H1 (cell line): ENCODE measurements around the gene VSX2. TPM values are rescaled to one million over a fixed set of nuclear protein-coding genes. Genes with fewer than 3 reads are reported as not detected.

ENCODE experiments used
- CTCF ChIA-PET: fragments of 300-600 bp; sonication (Branson Sonifier 250); formaldehyde crosslinking; loops from one replicate; lab custom pipeline; 2021; ENCODE audit not compliant: partially characterized antibody; lab: Charles Lee
- POLR2A ChIA-PET: fragments of 300-600 bp; sonication (Branson Sonifier 250); formaldehyde crosslinking; loops from one replicate; lab custom pipeline; 2021; ENCODE audit warnings: inconsistent platforms; ENCODE audit not compliant: partially characterized antibody; lab: Charles Lee
- DNase-seq, 2 experiments: peaks; one replicate each; pipeline versions ENCODE4 v3.0.0 to v3.0.0-alpha.2; 2010 to 2022; ENCODE audit warnings: low spot score in 2 of 2, low read depth in 1 of 2, mixed read lengths in 1 of 2
- FAIRE-seq: peaks from 2 replicates; lab custom pipeline; 2011; peaks lifted over from hg19 to GRCh38; lab: Jason Lieb, UNC
- H2AFZ ChIP-seq: 2 replicates; pipeline ENCODE4 v1.8.1; 2012; ENCODE audit warnings: low read length, inconsistent platforms
- H2AK5ac ChIP-seq: 2 replicates; pipeline ENCODE4 v1.6.1; 2013; ENCODE audit warnings: low read depth, low read length
- H2BK120ac ChIP-seq: replicated peaks from 2 replicates; pipeline ENCODE3; 2013; ENCODE audit warnings: low read depth, low read length, inconsistent platforms
- H2BK12ac ChIP-seq: 2 replicates; pipeline ENCODE4 v1.6.1; 2013; ENCODE audit warnings: low read depth, low read length
- H2BK15ac ChIP-seq: 2 replicates; pipeline ENCODE4 v1.6.1; 2013; ENCODE audit warnings: low read length
- H2BK20ac ChIP-seq: 2 replicates; pipeline ENCODE4 v1.6.1; 2013; ENCODE audit warnings: low read length
- H2BK5ac ChIP-seq: 2 replicates; pipeline ENCODE4 v1.6.1; 2013; ENCODE audit warnings: low read depth, low read length
- H3K14ac ChIP-seq: 2 replicates; pipeline ENCODE4 v1.6.1; 2013; ENCODE audit warnings: inconsistent platforms; ENCODE audit not compliant: insufficient read length
- H3K18ac ChIP-seq: 2 replicates; pipeline ENCODE4 v1.6.1; 2013; ENCODE audit warnings: low read length; ENCODE audit errors: extremely low read depth
- H3K23ac ChIP-seq: 2 replicates; pipeline ENCODE4 v1.6.1; 2013; ENCODE audit warnings: inconsistent platforms; ENCODE audit not compliant: insufficient read length
- H3K23me2 ChIP-seq: 2 replicates; pipeline ENCODE4 v1.6.1; 2013; ENCODE audit warnings: low read depth, low read length
- H3K27ac ChIP-seq: 2 replicates; pipeline ENCODE4 v1.6.1; 2011; ENCODE audit warnings: low read depth, low read length, inconsistent platforms
- H3K27me3 ChIP-seq, 4 experiments: replicated peaks in 1 of 4; 1 replicate in 1 of 4; 2 replicates in 3 of 4; pipeline versions ENCODE4 v1.6.1 to v1.8.1; 2011 to 2013; ENCODE audit warnings: low read length in 3 of 4, mild to moderate bottlenecking in 3 of 4, inconsistent platforms in 2 of 4, mixed read lengths in 2 of 4, moderate library complexity in 1 of 4; ENCODE audit not compliant: control insufficient read depth in 3 of 4, insufficient read depth in 3 of 4; ENCODE audit errors: extremely low read depth in 1 of 4
- H3K36me3 ChIP-seq, 4 experiments: 2 replicates each; pipeline versions ENCODE4 v1.6.1 to v1.8.1; 2011 to 2013; ENCODE audit warnings: mild to moderate bottlenecking in 4 of 4, low read length in 3 of 4, moderate library complexity in 2 of 4, control low read depth in 1 of 4, inconsistent platforms in 1 of 4; ENCODE audit not compliant: insufficient read depth in 4 of 4, control insufficient read depth in 2 of 4
- H3K4ac ChIP-seq: replicated peaks from 2 replicates; pipeline ENCODE3; 2013; ENCODE audit warnings: low read length, low read depth, mixed read lengths, inconsistent platforms; ENCODE audit not compliant: insufficient read length
- H3K4me1 ChIP-seq, 4 experiments: replicated peaks in 1 of 4; 1 replicate in 1 of 4; 2 replicates in 3 of 4; pipeline versions ENCODE4 v1.6.1 to v1.8.1; 2011 to 2013; ENCODE audit warnings: low read length in 3 of 4, inconsistent platforms in 2 of 4, mixed read lengths in 1 of 4; ENCODE audit not compliant: insufficient read depth in 4 of 4, control insufficient read depth in 3 of 4
- H3K4me2 ChIP-seq, 2 experiments: 2 replicates each; pipeline versions ENCODE4 v1.6.1 to v1.8.1; 2011 to 2013; ENCODE audit warnings: low read depth in 2 of 2, low read length in 2 of 2, control low read depth in 1 of 2, inconsistent platforms in 1 of 2, mild to moderate bottlenecking in 1 of 2; ENCODE audit not compliant: insufficient read depth in 1 of 2
- H3K4me3 ChIP-seq, 4 experiments: fragments of 200-600, 300-600 bp in 1 of 4; sonication (generic), shearing (Covaris generic), sonication (Bioruptor Twin) in 1 of 4; 2 replicates each; pipeline versions ENCODE4 v1.5.1 to v1.8.1; 2011 to 2016; ENCODE audit warnings: low read length in 4 of 4, low read depth in 3 of 4, control low read depth in 2 of 4, inconsistent platforms in 2 of 4, mild to moderate bottlenecking in 2 of 4, mixed read lengths in 1 of 4, moderate library complexity in 1 of 4; ENCODE audit not compliant: insufficient read depth in 2 of 4; ENCODE audit errors: extremely low read depth in 1 of 4
- H3K56ac ChIP-seq: replicated peaks from 2 replicates; pipeline ENCODE3; 2013; ENCODE audit warnings: low read depth, mild to moderate bottlenecking, mixed read lengths, low read length, inconsistent platforms; ENCODE audit not compliant: insufficient read length
- H3K79me1 ChIP-seq: 2 replicates; pipeline ENCODE4 v1.6.1; 2013; ENCODE audit warnings: low read depth, low read length, control low read depth
- H3K79me2 ChIP-seq, 2 experiments: 2 replicates each; pipeline versions ENCODE4 v1.6.1 to v1.8.1; 2012 to 2013; ENCODE audit warnings: low read length in 2 of 2, mild to moderate bottlenecking in 2 of 2, inconsistent platforms in 1 of 2; ENCODE audit not compliant: insufficient read depth in 2 of 2, control insufficient read depth in 1 of 2
- H3K9ac ChIP-seq, 4 experiments: replicated peaks in 1 of 4; 1 replicate in 1 of 4; 2 replicates in 3 of 4; pipeline versions ENCODE4 v1.6.1 to v1.8.1; 2011 to 2013; ENCODE audit warnings: low read depth in 3 of 4, low read length in 3 of 4, control low read depth in 2 of 4, mild to moderate bottlenecking in 2 of 4, moderate library complexity in 2 of 4, inconsistent platforms in 1 of 4; ENCODE audit errors: extremely low read depth in 1 of 4
- H3K9me3 ChIP-seq, 2 experiments: 2 replicates each; pipeline versions ENCODE4 v1.6.1 to v1.8.1; 2012 to 2013; ENCODE audit warnings: mild to moderate bottlenecking in 2 of 2, moderate library complexity in 2 of 2, control low read depth in 1 of 2, inconsistent platforms in 1 of 2, low read depth in 1 of 2, low read length in 1 of 2, mixed read lengths in 1 of 2; ENCODE audit not compliant: insufficient read depth in 2 of 2
- H4K20me1 ChIP-seq, 2 experiments: replicated peaks in 1 of 2; 2 replicates each; pipeline versions ENCODE3 to v1.8.1; 2011 to 2013; ENCODE audit warnings: inconsistent platforms in 2 of 2, low read length in 2 of 2, mild to moderate bottlenecking in 1 of 2; ENCODE audit not compliant: insufficient read depth in 2 of 2, control insufficient read depth in 1 of 2
- H4K5ac ChIP-seq: 2 replicates; pipeline ENCODE4 v1.6.1; 2013; ENCODE audit warnings: low read length, low read depth, mixed read lengths, inconsistent platforms; ENCODE audit not compliant: insufficient read length
- H4K8ac ChIP-seq: 2 replicates; pipeline ENCODE4 v1.8.0; 2013; ENCODE audit warnings: mild to moderate bottlenecking, moderate library complexity, low read length, inconsistent platforms; ENCODE audit not compliant: insufficient read depth; ENCODE audit errors: extremely low read depth
- H4K91ac ChIP-seq: replicated peaks from 2 replicates; pipeline ENCODE3; 2013; ENCODE audit warnings: low read length, mixed read lengths, inconsistent platforms; ENCODE audit not compliant: insufficient read length
- ASH2L ChIP-seq: fragments of 200-600, 300-600 bp; sonication (generic); IDR thresholded peaks from one replicate; pipeline ENCODE4 v1.7.1; 2017; ENCODE audit warnings: low read length
- JUN ChIP-seq: IDR thresholded peaks from 2 replicates; pipeline ENCODE4 v1.6.1; 2011; ENCODE audit warnings: low read depth, mild to moderate bottlenecking, improper control_type of control experiment, low read length
- NRF1 ChIP-seq: IDR thresholded peaks from 2 replicates; pipeline ENCODE4 v1.6.1; 2011; ENCODE audit warnings: mild to moderate bottlenecking, low read depth, low read length, improper control_type of control experiment
- POU5F1 ChIP-seq: IDR thresholded peaks from 2 replicates; pipeline ENCODE4 v1.6.1; 2011; ENCODE audit warnings: low read depth, mild to moderate bottlenecking, low read length, moderate library complexity
- SIX5 ChIP-seq: IDR thresholded peaks from 2 replicates; pipeline ENCODE4 v1.6.1; 2011; ENCODE audit warnings: mild to moderate bottlenecking, low read depth, low read length
- SP2 ChIP-seq: IDR thresholded peaks from 2 replicates; pipeline ENCODE4 v1.6.1; 2012; ENCODE audit warnings: mild to moderate bottlenecking, low read length, inconsistent platforms
- SP4 ChIP-seq: IDR thresholded peaks from 2 replicates; pipeline ENCODE4 v1.6.1; 2012; ENCODE audit warnings: low read length, inconsistent platforms
- SUZ12 ChIP-seq: fragments of 200-600 bp; sonication (generic); IDR thresholded peaks from 2 replicates; pipeline ENCODE4 v1.6.1; 2012; ENCODE audit warnings: mild to moderate bottlenecking, inconsistent platforms, low read length, moderate library complexity, mixed read lengths
- WGBS, 2 experiments: shearing (Covaris generic) in 1 of 2; methylation state at CpG; one replicate each; pipeline versions ENCODE4 v1.1.6 to v1.1.7; 2013 to 2015; ENCODE audit warnings: low lambda C conversion rate in 2 of 2, mixed read lengths in 2 of 2, inconsistent platforms in 1 of 2, low coverage in 1 of 2, missing lambda C conversion rate in 1 of 2; ENCODE audit not compliant: insufficient replicate concordance in 2 of 2, insufficient coverage in 1 of 2, insufficient read length in 1 of 2; ENCODE audit errors: extremely low coverage in 1 of 2, missing lambda C conversion rate in 1 of 2; 5-methylcytosine and 5-hydroxymethylcytosine counted together
- polyA plus RNA-seq, 7 experiments: library from polyadenylated mRNA; depleted of rRNA in 3 of 7; stranded (reverse) in 5 of 7; unstranded in 2 of 7; fragments of >200 nt in 5 of 7; fragments of 200-250 nt in 2 of 7; gene quantifications; 1 replicate in 5 of 7; 2 replicates in 1 of 7; 4 replicates in 1 of 7; pipeline versions ENCODE4 v1.2.1 to v1.2.3, GENCODE V29; 2011 to 2013; ENCODE audit warnings: missing spikeins in 2 of 7, mixed read lengths in 2 of 7
- total RNA-seq: library from RNA; stranded (reverse); fragmentation: NEBNext Ultra II Directional; extraction: Animal tissue kit (Norgen Biotek cat#: 25700); gene quantifications from 2 replicates; pipeline ENCODE4 v1.2.1, GENCODE V29; 2021
- TF ChIP-seq, protein P1 (sequence below): IDR thresholded peaks from 2 replicates; pipeline ENCODE4 v1.6.1; 2012; ENCODE audit warnings: inconsistent platforms
- TF ChIP-seq, protein P2 (sequence below): IDR thresholded peaks from 2 replicates; pipeline ENCODE4 v1.6.1; 2012; ENCODE audit warnings: inconsistent platforms

The VSX2 gene
- total and polyA plus RNA-seq, 2 of the 8 experiments (the other 6 are each of a cell fraction or from before 2014, with no cell fraction given): 0.08 to 0.22 TPM

DNA sequence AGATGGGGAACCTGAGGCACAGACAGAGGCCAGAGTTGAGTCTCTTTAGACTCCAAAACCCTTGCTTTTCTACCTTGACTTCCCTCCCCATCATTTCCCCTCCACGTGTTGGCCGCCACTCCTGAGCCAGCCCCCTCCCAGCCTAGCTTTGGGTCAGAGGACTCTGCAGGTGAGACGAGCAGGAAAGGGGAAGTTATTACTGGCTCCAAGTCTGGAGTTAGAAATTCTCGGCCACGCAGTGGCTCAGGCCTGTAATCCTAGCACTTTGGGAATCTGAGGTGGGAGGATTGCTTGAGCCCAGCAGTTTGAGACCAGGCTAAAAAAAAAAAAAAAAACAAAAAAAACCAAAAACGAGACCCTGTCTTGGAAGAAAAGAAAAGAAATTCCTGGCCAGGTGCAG lies 8.8 kb downstream of the VSX2 start:
- H3K79me2 ChIP-seq: no peaks in the 10 kb centered on the region
- H3K23ac ChIP-seq: no peak overlapping the region
- H3K4ac ChIP-seq: no peak overlapping the region
- no peak overlapping the region for H3K9ac ChIP-seq
- no peaks in the 10 kb centered on the region for H3K9me3 ChIP-seq
- H3K4me2 ChIP-seq: no peak overlapping the region
- peaks cover 8 to 25% (median 19%) of the 10 kb centered on the region in 4 experiments for H3K27me3 ChIP-seq
- H2AK5ac ChIP-seq: no peak overlapping the region
- no peak overlapping the region for H4K8ac ChIP-seq
- H3K27ac ChIP-seq: no peak overlapping the region
- peaks cover 3% of the 10 kb centered on the region; the same call in 1 of the 2 replicates for H3K23me2 ChIP-seq
- FAIRE-seq: no peak
- no peak overlapping the region for H4K5ac ChIP-seq
- TF ChIP-seq SIX5 (no peak), SP4 (no peak), ASH2L (no peak), JUN (no peak), SP2 (no peak), SUZ12 (no peak), POU5F1 (no peak), NRF1 (no peak)
- TF ChIP-seq, protein P1, sequence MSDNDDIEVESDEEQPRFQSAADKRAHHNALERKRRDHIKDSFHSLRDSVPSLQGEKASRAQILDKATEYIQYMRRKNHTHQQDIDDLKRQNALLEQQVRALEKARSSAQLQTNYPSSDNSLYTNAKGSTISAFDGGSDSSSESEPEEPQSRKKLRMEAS: no peak
- TF ChIP-seq, protein P2, sequence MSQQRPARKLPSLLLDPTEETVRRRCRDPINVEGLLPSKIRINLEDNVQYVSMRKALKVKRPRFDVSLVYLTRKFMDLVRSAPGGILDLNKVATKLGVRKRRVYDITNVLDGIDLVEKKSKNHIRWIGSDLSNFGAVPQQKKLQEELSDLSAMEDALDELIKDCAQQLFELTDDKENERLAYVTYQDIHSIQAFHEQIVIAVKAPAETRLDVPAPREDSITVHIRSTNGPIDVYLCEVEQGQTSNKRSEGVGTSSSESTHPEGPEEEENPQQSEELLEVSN: no peak
- no peaks in the 10 kb centered on the region; the same call in 1 of the 2 replicates for H3K79me1 ChIP-seq
- no peaks in the 10 kb centered on the region for H3K36me3 ChIP-seq
- no peak overlapping the region for H3K14ac ChIP-seq
- DNase-seq: no peak
- no peaks in the 10 kb centered on the region for H4K20me1 ChIP-seq
- no peak overlapping the region for H3K56ac ChIP-seq
- CTCF ChIA-PET: interaction anchor here (1.3 to 12.4 kb wide), 11 partner anchors 9 to 231 kb away, joined by 3 to 139 read pairs (median 17); partner anchors contain the start of gene VSX2
- H2BK120ac ChIP-seq: no peak overlapping the region
- no peak overlapping the region for H2BK15ac ChIP-seq
- no peak overlapping the region for H4K91ac ChIP-seq
- no peak overlapping the region for H2BK5ac ChIP-seq
- no peak overlapping the region for H2BK12ac ChIP-seq
- no peak overlapping the region for H3K18ac ChIP-seq
- peaks cover 0 to 7% (median 4%) of the 10 kb centered on the region in 4 experiments; a peak in 4 of 7 replicates for H3K4me1 ChIP-seq
- H2BK20ac ChIP-seq: no peak overlapping the region
- 64% methylated on average over 5 of the region's 6 CpGs; no CpG with 5 or more reads in 1 of the 2 experiments for WGBS, 2 experiments
- no peak overlapping the region for H3K4me3 ChIP-seq
- H2AFZ ChIP-seq: no peak overlapping the region
- POLR2A ChIA-PET: interaction anchor here (0.7 kb wide), 1 partner anchor 19 kb away, joined by 3 read pairs; no protein-coding TSS in a partner anchor
